ENCODE results near the gene PSORS1C1. TPM values are rescaled to one million over a fixed set of nuclear protein-coding genes. Genes with fewer than 3 reads are reported as not detected.
A peak's percentile ranks its signal among the peaks of the same experiment; 100 is the strongest.

PSORS1C1 gene
- polyA plus RNA-seq, 4 donors = 0.19 to 40.5 (median 19.6) TPM

DNA sequence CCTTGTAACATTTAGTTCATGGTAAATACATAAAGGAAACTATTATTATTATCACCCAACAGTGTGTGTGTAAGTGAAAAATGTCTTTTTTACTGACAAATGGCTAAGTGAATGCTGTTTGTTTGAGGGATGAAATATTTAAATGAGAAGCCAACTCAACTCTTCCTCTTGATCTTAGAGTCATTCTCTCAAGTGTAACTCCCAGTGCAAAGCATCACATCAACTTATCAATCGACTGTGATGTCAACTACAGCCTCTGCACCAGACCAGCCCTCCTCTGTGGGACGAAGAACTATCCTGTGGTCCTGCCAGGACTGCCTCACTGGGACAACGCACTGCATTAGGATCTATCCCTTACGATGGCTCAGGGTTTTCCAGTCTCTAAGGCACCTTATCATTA is 7.5 kb upstream of the PSORS1C1 start:
- Histone ChIP-seq H3K36me3 (ENCODE audit: control insufficient read depth in 3 of 3, insufficient read depth in 2 of 3, low read depth in 1 of 3, low read length in 3 of 3) (no peaks in the 10 kb centered on the region), H3K27me3 (ENCODE audit: control insufficient read depth in 3 of 3, insufficient read depth in 3 of 3, low read length in 3 of 3) (peaks cover 0 to 17% (median 0%) of the 10 kb centered on the region in 3 donors), H3K27ac (ENCODE audit: low read depth in 1 of 3, low read length in 2 of 3) (no peak overlapping the region), H3K4me1 (ENCODE audit: control insufficient read depth in 3 of 3, insufficient read depth in 2 of 3, low read depth in 1 of 3, low read length in 2 of 3) (no peaks in the 10 kb centered on the region), H3K4me3 (ENCODE audit: low read depth in 1 of 3, low read length in 3 of 3) (no peak overlapping the region), H3K9me3 (ENCODE audit: control insufficient read depth in 2 of 2, insufficient read depth in 1 of 2, low read depth in 1 of 2, low read length in 1 of 2) (no peaks in the 10 kb centered on the region)
- WGBS, 3 donors = 54 to 77% (median 64%) methylated on average over 4 of the region's 4 CpGs
- no peak for DNase-seq
- FAIRE-seq = no peak

GRCh38 chr6:31110825-31111582 is 3.6 kb upstream of the PSORS1C1 start:
- FAIRE-seq = no peak
- 64 to 71% (median 65%) methylated on average over 11 of the region's 11 CpGs for WGBS, 3 donors

GRCh38 chr6:31111712-31112111 is 2.9 kb upstream of the PSORS1C1 start:
- WGBS, 3 donors = 86 to 92% (median 90%) methylated on average over 13 of the region's 13 CpGs
- no peak for FAIRE-seq
- H3K27me3 ChIP-seq (ENCODE audit: control insufficient read depth in 3 of 3, insufficient read depth in 3 of 3, low read length in 3 of 3) = peaks cover 0 to 18% (median 0%) of the 10 kb centered on the region in 3 donors
- no peak overlapping the region for H3K4me3 ChIP-seq (ENCODE audit: low read depth in 1 of 3, low read length in 3 of 3)
- H3K27ac ChIP-seq (ENCODE audit: low read depth in 1 of 3, low read length in 2 of 3) = no peak overlapping the region
- H3K4me1 ChIP-seq (ENCODE audit: control insufficient read depth in 3 of 3, insufficient read depth in 2 of 3, low read depth in 1 of 3, low read length in 2 of 3) = peaks cover 0 to 7% (median 3%) of the 10 kb centered on the region in 3 donors
- no peaks in the 10 kb centered on the region for H3K36me3 ChIP-seq (ENCODE audit: control insufficient read depth in 3 of 3, insufficient read depth in 2 of 3, low read depth in 1 of 3, low read length in 3 of 3)
- H3K9me3 ChIP-seq (ENCODE audit: control insufficient read depth in 2 of 2, insufficient read depth in 1 of 2, low read depth in 1 of 2, low read length in 1 of 2) = no peaks in the 10 kb centered on the region
- no peak for DNase-seq

More at GRCh38 chr6:31110825-31111582, 3.6 kb upstream of the PSORS1C1 start:
- Histone ChIP-seq H3K27ac (ENCODE audit: low read depth in 1 of 3, low read length in 2 of 3) (no peak overlapping the region), H3K9me3 (ENCODE audit: control insufficient read depth in 2 of 2, insufficient read depth in 1 of 2, low read depth in 1 of 2, low read length in 1 of 2) (no peaks in the 10 kb centered on the region), H3K4me3 (ENCODE audit: low read depth in 1 of 3, low read length in 3 of 3) (no peak overlapping the region), H3K4me1 (ENCODE audit: control insufficient read depth in 3 of 3, insufficient read depth in 2 of 3, low read depth in 1 of 3, low read length in 2 of 3) (peaks cover 0 to 7% (median 3%) of the 10 kb centered on the region in 3 donors), H3K36me3 (ENCODE audit: control insufficient read depth in 3 of 3, insufficient read depth in 2 of 3, low read depth in 1 of 3, low read length in 3 of 3) (no peaks in the 10 kb centered on the region), H3K27me3 (ENCODE audit: control insufficient read depth in 3 of 3, insufficient read depth in 3 of 3, low read length in 3 of 3) (peaks cover 0 to 17% (median 0%) of the 10 kb centered on the region in 3 donors)
- DNase-seq = no peak

GRCh38 chr6:31112478-31112877 is 2.1 kb upstream of the PSORS1C1 start, which contains the start of gene C6orf15:
Gene C6orf15, minus strand, starts transcription at chr6:31112575. Its CDS starts 20 bp downstream, at chr6:31112555.
- Histone ChIP-seq H3K4me1 (ENCODE audit: control insufficient read depth in 3 of 3, insufficient read depth in 2 of 3, low read depth in 1 of 3, low read length in 2 of 3) (peaks cover 0 to 7% (median 3%) of the 10 kb centered on the region in 3 donors), H3K9me3 (ENCODE audit: control insufficient read depth in 2 of 2, insufficient read depth in 1 of 2, low read depth in 1 of 2, low read length in 1 of 2) (no peaks in the 10 kb centered on the region), H3K4me3 (ENCODE audit: low read depth in 1 of 3, low read length in 3 of 3) (no peak within 1 kb of the TSS), H3K27me3 (ENCODE audit: control insufficient read depth in 3 of 3, insufficient read depth in 3 of 3, low read length in 3 of 3) (peaks cover 0 to 20% (median 0%) of the 10 kb centered on the region in 3 donors), H3K27ac (ENCODE audit: low read depth in 1 of 3, low read length in 2 of 3) (no peak within 1 kb of the TSS), H3K36me3 (ENCODE audit: control insufficient read depth in 3 of 3, insufficient read depth in 2 of 3, low read depth in 1 of 3, low read length in 3 of 3) (no peaks in the 10 kb centered on the region)
- FAIRE-seq = no peak
- 85 to 93% (median 89%) methylated on average over 5 of the region's 5 CpGs for WGBS, 3 donors
- no peak for DNase-seq

DNA sequence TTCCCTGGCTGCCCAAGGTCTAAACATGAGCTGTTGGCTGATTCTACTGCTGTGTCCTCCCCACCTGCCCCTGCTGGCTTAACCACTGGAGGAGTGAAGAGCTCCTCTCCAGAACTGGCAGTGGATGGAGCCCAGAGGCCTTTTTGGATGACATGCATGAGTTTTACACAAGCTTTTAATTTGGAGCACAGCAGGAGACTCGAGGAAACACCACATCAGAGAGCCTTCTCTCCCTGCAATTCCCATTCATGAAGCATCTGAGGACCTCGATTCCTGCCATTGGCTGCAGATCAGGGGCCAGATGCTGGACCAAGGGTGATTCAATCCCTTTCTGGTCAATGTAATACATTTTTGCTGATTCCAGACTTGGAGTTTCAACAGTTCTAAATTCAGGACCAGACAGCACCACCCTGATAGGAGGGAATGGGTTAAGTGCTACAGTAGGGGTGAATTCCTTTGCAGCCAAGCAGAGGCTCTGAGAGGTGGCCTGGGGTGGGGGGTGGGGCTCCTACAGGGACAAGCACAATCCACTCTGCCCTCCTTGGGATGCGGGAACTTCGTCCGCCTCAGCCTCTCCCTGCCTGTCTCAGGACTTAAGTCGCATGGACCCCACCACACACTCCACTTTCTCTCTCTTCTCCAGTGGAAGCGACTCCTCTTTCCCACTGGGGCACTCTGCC is 599 bp upstream of the PSORS1C1 start:
- Histone ChIP-seq H3K27ac (ENCODE audit: low read depth in 1 of 3, low read length in 2 of 3) (peak overlapping the region in 1 of 3 donors; percentile 77), H3K4me3 (ENCODE audit: low read depth in 1 of 3, low read length in 3 of 3) (no peak overlapping the region), H3K9me3 (ENCODE audit: control insufficient read depth in 2 of 2, insufficient read depth in 1 of 2, low read depth in 1 of 2, low read length in 1 of 2) (no peaks in the 10 kb centered on the region), H3K27me3 (ENCODE audit: control insufficient read depth in 3 of 3, insufficient read depth in 3 of 3, low read length in 3 of 3) (peaks cover 0 to 24% (median 0%) of the 10 kb centered on the region in 3 donors), H3K36me3 (ENCODE audit: control insufficient read depth in 3 of 3, insufficient read depth in 2 of 3, low read depth in 1 of 3, low read length in 3 of 3) (no peaks in the 10 kb centered on the region), H3K4me1 (ENCODE audit: control insufficient read depth in 3 of 3, insufficient read depth in 2 of 3, low read depth in 1 of 3, low read length in 2 of 3) (peaks cover 0 to 7% (median 3%) of the 10 kb centered on the region in 3 donors)
- 63 to 74% (median 69%) methylated on average over 7 of the region's 7 CpGs for WGBS, 3 donors
- DNase-seq = no peak
- FAIRE-seq = no peak

DNA sequence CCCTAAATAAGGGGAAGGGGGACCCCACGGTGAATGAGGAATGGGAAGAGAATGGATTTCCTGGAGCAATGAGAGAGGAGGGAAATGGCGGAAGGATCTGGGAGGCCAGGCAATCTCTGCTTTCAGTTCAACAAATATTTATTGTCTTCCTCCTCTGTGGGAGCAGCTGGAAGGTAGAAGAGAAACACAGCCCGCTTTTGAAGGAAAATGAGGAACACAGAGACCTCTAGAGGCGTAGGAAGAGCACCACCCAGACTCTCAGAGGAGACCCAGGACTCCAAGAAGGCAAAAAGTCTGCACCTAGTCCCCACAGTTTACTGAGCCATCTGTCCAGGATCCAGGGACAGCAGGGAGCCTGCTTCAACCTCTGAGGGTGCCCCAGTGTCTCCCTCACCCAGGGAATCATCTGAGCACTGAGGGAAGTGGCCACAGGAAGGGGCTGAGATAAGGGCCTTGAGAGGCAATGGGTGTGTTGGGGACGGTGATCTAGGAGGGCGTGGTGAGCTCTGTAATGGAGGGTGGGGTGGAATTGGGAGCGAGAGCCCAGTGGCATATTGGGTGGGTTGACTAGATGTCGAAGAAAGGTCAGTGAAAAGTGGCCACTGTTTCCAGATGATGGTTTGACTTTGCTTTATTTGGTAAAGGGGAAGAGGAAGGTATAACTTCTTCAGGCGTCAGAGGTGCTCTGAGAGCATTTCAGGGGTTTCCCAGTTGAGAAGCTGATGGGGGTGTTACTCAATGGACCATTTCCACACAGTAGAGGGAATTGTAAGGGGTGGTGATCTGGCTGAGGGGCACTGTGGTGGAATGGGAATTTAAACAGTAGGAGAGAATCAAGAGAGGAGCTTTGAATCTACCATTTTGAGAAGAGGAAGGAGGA is 610 bp downstream of the PSORS1C1 start:
- no peak for FAIRE-seq
- peak overlapping the region in 2 of 3 donors; percentile 52 to 77 for H3K27ac ChIP-seq (ENCODE audit: low read depth in 1 of 3, low read length in 2 of 3)

DNA sequence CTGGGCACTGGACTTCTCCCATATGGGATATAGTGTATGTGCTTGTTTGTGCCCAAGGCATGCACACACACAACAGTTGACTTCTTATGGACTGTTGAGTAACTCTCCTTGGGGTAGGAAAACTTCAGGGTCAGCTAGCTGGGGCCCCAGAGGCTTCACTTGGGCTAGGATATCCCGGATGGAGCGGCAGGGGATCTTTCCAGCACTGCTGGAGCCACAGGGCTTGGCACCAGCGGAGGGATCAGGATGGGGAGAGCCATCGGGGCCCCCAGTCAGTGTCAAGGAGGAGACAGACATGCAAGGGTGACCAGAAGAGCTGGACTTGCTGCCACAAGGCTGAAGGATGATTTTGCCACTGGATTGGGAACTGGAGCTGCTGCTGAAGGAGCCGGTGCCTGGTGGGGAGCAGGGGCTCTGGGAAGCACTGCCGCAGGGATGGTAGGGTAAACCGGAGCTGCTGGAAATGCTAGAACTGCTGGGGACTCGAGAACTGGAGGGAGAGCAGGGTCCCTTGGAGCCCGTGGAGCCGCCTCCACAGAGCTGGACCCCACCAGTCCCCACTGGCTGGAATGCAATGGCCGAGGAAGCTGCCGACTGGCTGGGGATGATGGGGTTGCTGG is 1.5 kb downstream of the PSORS1C1 start:
- H3K4me3 ChIP-seq (ENCODE audit: low read depth in 1 of 3, low read length in 3 of 3) = no peak overlapping the region
- FAIRE-seq (no peak), DNase-seq (no peak)
- whole genome bisulfite sequencing, 3 donors = 85 to 94% (median 93%) methylated on average over 11 to 12 of the region's 12 CpGs
- H3K9me3 ChIP-seq (ENCODE audit: control insufficient read depth in 2 of 2, insufficient read depth in 1 of 2, low read depth in 1 of 2, low read length in 1 of 2) = no peaks in the 10 kb centered on the region
- H3K27ac ChIP-seq (ENCODE audit: low read depth in 1 of 3, low read length in 2 of 3) = no peak overlapping the region
- H3K36me3 ChIP-seq (ENCODE audit: control insufficient read depth in 3 of 3, insufficient read depth in 2 of 3, low read depth in 1 of 3, low read length in 3 of 3) = no peaks in the 10 kb centered on the region
- H3K4me1 ChIP-seq (ENCODE audit: control insufficient read depth in 3 of 3, insufficient read depth in 2 of 3, low read depth in 1 of 3, low read length in 2 of 3) = peaks cover 0 to 7% (median 3%) of the 10 kb centered on the region in 3 donors
- peaks cover 0 to 11% (median 0%) of the 10 kb centered on the region in 3 donors for H3K27me3 ChIP-seq (ENCODE audit: control insufficient read depth in 3 of 3, insufficient read depth in 3 of 3, low read length in 3 of 3)

More for the DNA sequence above, 610 bp downstream of the PSORS1C1 start:
- DNase-seq = peak in 1 of 2 donors; percentile 76
- no peaks in the 10 kb centered on the region for H3K9me3 ChIP-seq (ENCODE audit: control insufficient read depth in 2 of 2, insufficient read depth in 1 of 2, low read depth in 1 of 2, low read length in 1 of 2)
- no peaks in the 10 kb centered on the region for H3K36me3 ChIP-seq (ENCODE audit: control insufficient read depth in 3 of 3, insufficient read depth in 2 of 3, low read depth in 1 of 3, low read length in 3 of 3)
- H3K27me3 ChIP-seq (ENCODE audit: control insufficient read depth in 3 of 3, insufficient read depth in 3 of 3, low read length in 3 of 3) = peaks cover 0 to 16% (median 0%) of the 10 kb centered on the region in 3 donors
- WGBS, 3 donors = 22 to 47% (median 33%) methylated on average over 9 of the region's 9 CpGs
- peaks cover 0 to 7% (median 3%) of the 10 kb centered on the region in 3 donors for H3K4me1 ChIP-seq (ENCODE audit: control insufficient read depth in 3 of 3, insufficient read depth in 2 of 3, low read depth in 1 of 3, low read length in 2 of 3)
- peak overlapping the region in 1 of 3 donors; percentile 38 for H3K4me3 ChIP-seq (ENCODE audit: low read depth in 1 of 3, low read length in 3 of 3)
